CD4-positive, alpha-beta T cell (primary cell): ENCODE data around the gene MED9. TPM values are rescaled to one million over a fixed set of nuclear protein-coding genes. Genes with fewer than 3 reads are reported as not detected.

Source experiments
- ATAC-seq: fragments of 200-7000 bp; cut with Tn5 transposase; one replicate; pipeline ENCODE4 v1.10.0; 2022; ENCODE audit warnings: mild to moderate bottlenecking; ENCODE audit not compliant: poor library complexity
- CTCF ChIA-PET: fragments of 350-600 bp; sonication (Branson Sonifier 250); formaldehyde crosslinking; loops from one replicate; lab custom pipeline; 2021; ENCODE audit warnings: antibody characterized with exemption, inconsistent platforms; lab: Charles Lee
- POLR2A ChIA-PET: fragments of 350-600 bp; sonication (Branson Sonifier 250); formaldehyde crosslinking; loops from one replicate; lab custom pipeline; 2021; ENCODE audit warnings: antibody characterized with exemption, inconsistent platforms; lab: Charles Lee
- DNase-seq, 14 experiments: peaks; one replicate each; pipeline ENCODE4 v3.0.0-alpha.2; 2013 to 2020; ENCODE audit warnings: mixed read lengths in 2 of 14
- H3K27ac ChIP-seq, 2 donors: one replicate each; pipeline versions ENCODE4 v1.5.1 to v1.7.0; 2013; ENCODE audit warnings: low read length in 2 of 2, low read depth in 1 of 2, mild to moderate bottlenecking in 1 of 2
- H3K27me3 ChIP-seq, 2 experiments: 1 replicate in 1 of 2; 2 replicates in 1 of 2; pipeline versions ENCODE4 v1.6.1 to v1.7.0; 2013; ENCODE audit warnings: low read length in 2 of 2, control low read depth in 1 of 2, mild to moderate bottlenecking in 1 of 2, moderate library complexity in 1 of 2; ENCODE audit not compliant: insufficient read depth in 2 of 2, control insufficient read depth in 1 of 2
- H3K36me3 ChIP-seq: one replicate; pipeline ENCODE4 v1.6.1; 2013; ENCODE audit warnings: low read length, control low read depth; ENCODE audit not compliant: insufficient read depth
- H3K4me1 ChIP-seq: one replicate; pipeline ENCODE4 v1.6.1; 2013; ENCODE audit warnings: low read length, control low read depth; ENCODE audit not compliant: insufficient read depth
- H3K4me3 ChIP-seq: one replicate; pipeline ENCODE4 v1.5.1; 2013; ENCODE audit warnings: mild to moderate bottlenecking, low read length, moderate library complexity
- H3K9me3 ChIP-seq, 2 experiments: 1 replicate in 1 of 2; 2 replicates in 1 of 2; pipeline versions ENCODE4 v1.6.1 to v1.7.0; 2013; ENCODE audit warnings: low read length in 2 of 2, mild to moderate bottlenecking in 2 of 2, control low read depth in 1 of 2, moderate library complexity in 1 of 2; ENCODE audit not compliant: control insufficient read depth in 1 of 2, insufficient read depth in 1 of 2
- H3K27ac Mint-ChIP-seq: one replicate; pipeline ENCODE4 v1.8.0; 2020; ENCODE audit warnings: mixed read lengths
- H3K27me3 Mint-ChIP-seq: one replicate; pipeline ENCODE4 v1.8.0; 2021; ENCODE audit warnings: mixed read lengths
- H3K36me3 Mint-ChIP-seq: one replicate; pipeline ENCODE4 v1.8.0; 2021; ENCODE audit warnings: low read depth, mixed read lengths
- H3K4me1 Mint-ChIP-seq: one replicate; pipeline ENCODE4 v1.8.0; 2021; ENCODE audit warnings: low read depth, mixed read lengths
- H3K4me3 Mint-ChIP-seq: one replicate; pipeline ENCODE4 v1.8.0; 2020; ENCODE audit warnings: mild to moderate bottlenecking, mixed read lengths
- H3K9me3 Mint-ChIP-seq: one replicate; pipeline ENCODE4 v1.8.0; 2020; ENCODE audit warnings: mixed read lengths
- CTCF ChIP-seq: fragments of 200-600 bp; IDR thresholded peaks from one replicate; pipeline ENCODE4 v1.8.0; 2022; ENCODE audit warnings: antibody characterized with exemption, mild to moderate bottlenecking
- intact Hi-C, 2 experiments: fragments of 100-400 bp; cut with DNase I in 1 of 2; cut with micrococcal nuclease in 1 of 2; formaldehyde crosslinking; loops; one replicate each; pipeline versions ENCODE4 v1.15.1 to v1.9.0; 2023 to 2025; cut with DNase I, micrococcal nuclease
- total RNA-seq, 174 experiments: library from RNA in 2 of 174; stranded (reverse) in 2 of 174; gene quantifications; one replicate each; pipeline ENCODE4 v1.2.3 and lab custom pipeline; 2021 to 2026

MED9 gene
- total RNA-seq, 2 experiments from 2014 or later, result 27.0 to 27.9 TPM

- no peaks in the 10 kb centered on the region for H3K27me3 Mint-ChIP-seq
- ChIA-PET CTCF (no interaction called here), POLR2A (no interaction called here)
- peaks cover 4% of the 10 kb centered on the region for H3K36me3 ChIP-seq
- H3K4me3 Mint-ChIP-seq, result no peak overlapping the region
- TF ChIP-seq CTCF, result no peak
- H3K9me3 Mint-ChIP-seq, result no peaks in the 10 kb centered on the region
- no peak overlapping the region for H3K27ac ChIP-seq
- H3K9me3 ChIP-seq, result no peaks in the 10 kb centered on the region
- H3K4me1 Mint-ChIP-seq, result no peaks in the 10 kb centered on the region
- ATAC-seq (no peak), DNase-seq (no peak)
- no peaks in the 10 kb centered on the region for H3K4me1 ChIP-seq
- intact Hi-C loops, result no loop called here
- H3K36me3 Mint-ChIP-seq, result no peaks in the 10 kb centered on the region
- H3K4me3 ChIP-seq, result no peak overlapping the region
- no peaks in the 10 kb centered on the region for H3K27me3 ChIP-seq
- H3K27ac Mint-ChIP-seq, result no peak overlapping the region
Measured at GRCh38 chr17:17518014-17518413, 41.2 kb downstream of the MED9 start.

GRCh38 chr17:17518951-17519350 is 42.2 kb downstream of the MED9 start:
- no peak overlapping the region for H3K4me3 ChIP-seq
- H3K9me3 ChIP-seq, result no peaks in the 10 kb centered on the region
- ChIA-PET POLR2A (no interaction called here), CTCF (no interaction called here)
- DNase-seq (no peak), ATAC-seq (no peak)
- H3K27me3 ChIP-seq, result no peaks in the 10 kb centered on the region
- H3K4me1 Mint-ChIP-seq, result no peaks in the 10 kb centered on the region
- no peak for TF ChIP-seq CTCF
- H3K27me3 Mint-ChIP-seq, result no peaks in the 10 kb centered on the region
- no peak overlapping the region for H3K4me3 Mint-ChIP-seq
- intact Hi-C loops, result no loop called here
- H3K36me3 Mint-ChIP-seq, result no peaks in the 10 kb centered on the region
- no peaks in the 10 kb centered on the region for H3K9me3 Mint-ChIP-seq
- no peak overlapping the region for H3K27ac ChIP-seq
- no peaks in the 10 kb centered on the region for H3K4me1 ChIP-seq
- H3K36me3 ChIP-seq, result peaks cover 4% of the 10 kb centered on the region
- H3K27ac Mint-ChIP-seq, result no peak overlapping the region

GRCh38 chr17:17519886-17520285 is 43.1 kb downstream of the MED9 start:
- no peak overlapping the region for H3K27ac Mint-ChIP-seq
- H3K4me1 Mint-ChIP-seq, result no peaks in the 10 kb centered on the region
- H3K4me3 ChIP-seq, result no peak overlapping the region
- no peak overlapping the region for H3K27ac ChIP-seq
- intact Hi-C loops, result no loop called here
- no peaks in the 10 kb centered on the region for H3K27me3 Mint-ChIP-seq
- ChIA-PET CTCF (no interaction called here), POLR2A (no interaction called here)
- no peaks in the 10 kb centered on the region for H3K27me3 ChIP-seq
- TF ChIP-seq CTCF, result no peak
- H3K9me3 Mint-ChIP-seq, result no peaks in the 10 kb centered on the region
- no peaks in the 10 kb centered on the region for H3K4me1 ChIP-seq
- ATAC-seq (no peak), DNase-seq (no peak)
- peaks cover 4% of the 10 kb centered on the region for H3K36me3 ChIP-seq
- H3K9me3 ChIP-seq, result no peaks in the 10 kb centered on the region
- no peak overlapping the region for H3K4me3 Mint-ChIP-seq
- H3K36me3 Mint-ChIP-seq, result no peaks in the 10 kb centered on the region
